Ectodermal cell (in vitro differentiated cells): Measurements from ENCODE around the gene MT1F.

ENCODE experiments used
- H3K27ac ChIP-seq: 2 replicates; pipeline ENCODE4 v1.7.0; 2013; ENCODE audit warnings: mild to moderate bottlenecking, low read depth, low read length; ENCODE audit not compliant: insufficient read depth, poor library complexity, severe bottlenecking
- H3K27me3 ChIP-seq: 2 replicates; pipeline ENCODE4 v1.7.0; 2013; ENCODE audit warnings: mild to moderate bottlenecking, low read length; ENCODE audit not compliant: insufficient read depth, control insufficient read depth, poor library complexity, severe bottlenecking
- H3K36me3 ChIP-seq: one replicate; pipeline ENCODE4 v1.7.0; 2013; ENCODE audit warnings: low read length; ENCODE audit not compliant: control insufficient read depth, insufficient read depth
- H3K4me1 ChIP-seq: one replicate; pipeline ENCODE4 v1.7.0; 2013; ENCODE audit warnings: low read length; ENCODE audit not compliant: control insufficient read depth, insufficient read depth
- H3K4me3 ChIP-seq: 2 replicates; pipeline ENCODE4 v1.7.0; 2013; ENCODE audit warnings: low read depth, low read length, control low read depth; ENCODE audit not compliant: insufficient read depth
- H3K9me3 ChIP-seq: 2 replicates; pipeline ENCODE4 v1.7.0; 2013; ENCODE audit warnings: mild to moderate bottlenecking, low read length, moderate library complexity; ENCODE audit not compliant: control insufficient read depth
- WGBS, 2 experiments: methylation state at CpG; one replicate each; pipeline ENCODE4 v1.1.7; 2013; ENCODE audit warnings: missing lambda C conversion rate in 2 of 2; 5-methylcytosine and 5-hydroxymethylcytosine counted together

Gene MT1F

GRCh38 chr16:56634715-56635440, 22.9 kb upstream of the MT1F start:
- WGBS, 2 experiments, result 3% methylated on average over 47 of the region's 47 CpGs
- H3K4me3 ChIP-seq, result no peak overlapping the region

GRCh38 chr16:56635441-56635967, 22.3 kb upstream of the MT1F start:
- Histone ChIP-seq H3K4me3 (no peak overlapping the region), H3K4me1 (no peaks in the 10 kb centered on the region), H3K36me3 (no peaks in the 10 kb centered on the region), H3K27me3 (peaks cover 100% of the 10 kb centered on the region), H3K9me3 (no peaks in the 10 kb centered on the region), H3K27ac (no peak overlapping the region)
- WGBS, 2 experiments, result 2 to 3% methylated on average over 40 of the region's 40 CpGs

More at GRCh38 chr16:56634715-56635440, 22.9 kb upstream of the MT1F start:
- Histone ChIP-seq H3K36me3 (no peaks in the 10 kb centered on the region), H3K4me1 (no peaks in the 10 kb centered on the region), H3K27ac (no peak overlapping the region), H3K9me3 (no peaks in the 10 kb centered on the region), H3K27me3 (peaks cover 100% of the 10 kb centered on the region)

GRCh38 chr16:56636616-56637413, 20.9 kb upstream of the MT1F start:
- Histone ChIP-seq H3K4me3 (no peak overlapping the region), H3K9me3 (no peaks in the 10 kb centered on the region), H3K27me3 (peaks cover 100% of the 10 kb centered on the region), H3K27ac (no peak overlapping the region), H3K36me3 (no peaks in the 10 kb centered on the region), H3K4me1 (no peaks in the 10 kb centered on the region)
- WGBS, 2 experiments, result 18% methylated on average over 9 of the region's 9 CpGs

- H3K27ac ChIP-seq, result no peak within 1 kb of the TSS
- H3K4me3 ChIP-seq, result peak within 1 kb of the TSS; percentile 23
- no peaks in the 10 kb centered on the region for H3K36me3 ChIP-seq
- WGBS, 2 experiments, result 2 to 3% methylated on average over 68 of the region's 68 CpGs
- no peaks in the 10 kb centered on the region for H3K9me3 ChIP-seq
- H3K27me3 ChIP-seq, result peaks cover 100% of the 10 kb centered on the region
- H3K4me1 ChIP-seq, result no peaks in the 10 kb centered on the region
Measured at GRCh38 chr16:56637814-56638750, 19.7 kb upstream of the MT1F start, which contains the start of gene MT1A. TSS of gene MT1A (plus strand) at chr16:56638666. CDS start at chr16:56638739, 73 bp downstream.

- H3K27me3 ChIP-seq, result peaks cover 100% of the 10 kb centered on the region
Measured at GRCh38 chr16:56639045-56639444, 18.7 kb upstream of the MT1F start.

GRCh38 chr16:56640076-56640475, 17.7 kb upstream of the MT1F start:
- 80 to 100% methylated on average over 1 of the region's 1 CpG for WGBS, 2 experiments

More at GRCh38 chr16:56639045-56639444, 18.7 kb upstream of the MT1F start:
- no peaks in the 10 kb centered on the region for H3K36me3 ChIP-seq
- 59 to 67% methylated on average over 1 of the region's 1 CpG for WGBS, 2 experiments
- no peaks in the 10 kb centered on the region for H3K9me3 ChIP-seq
- no peak overlapping the region for H3K4me3 ChIP-seq
- H3K4me1 ChIP-seq, result peaks cover 7% of the 10 kb centered on the region
- H3K27ac ChIP-seq, result no peak overlapping the region

GRCh38 chr16:56641166-56641565, 16.6 kb upstream of the MT1F start:
- Histone ChIP-seq H3K27ac (no peak overlapping the region), H3K36me3 (no peaks in the 10 kb centered on the region), H3K4me1 (peaks cover 7% of the 10 kb centered on the region), H3K4me3 (no peak overlapping the region), H3K9me3 (no peaks in the 10 kb centered on the region), H3K27me3 (peaks cover 100% of the 10 kb centered on the region)
- 84 to 85% methylated on average over 2 of the region's 2 CpGs for WGBS, 2 experiments

More at GRCh38 chr16:56640076-56640475, 17.7 kb upstream of the MT1F start:
- Histone ChIP-seq H3K4me3 (no peak overlapping the region), H3K4me1 (peaks cover 7% of the 10 kb centered on the region), H3K27me3 (peaks cover 100% of the 10 kb centered on the region), H3K9me3 (no peaks in the 10 kb centered on the region), H3K27ac (no peak overlapping the region), H3K36me3 (no peaks in the 10 kb centered on the region)

- no peaks in the 10 kb centered on the region for H3K9me3 ChIP-seq
- H3K4me1 ChIP-seq, result peaks cover 7% of the 10 kb centered on the region
- 5 to 6% methylated on average over 42 of the region's 42 CpGs for WGBS, 2 experiments
- no peaks in the 10 kb centered on the region for H3K36me3 ChIP-seq
- no peak overlapping the region for H3K4me3 ChIP-seq
- no peak overlapping the region for H3K27ac ChIP-seq
- H3K27me3 ChIP-seq, result peaks cover 100% of the 10 kb centered on the region
Measured at GRCh38 chr16:56643080-56643778, 14.5 kb upstream of the MT1F start.

GRCh38 chr16:56643833-56644232, 13.9 kb upstream of the MT1F start:
- 59 to 66% methylated on average over 5 of the region's 5 CpGs for WGBS, 2 experiments
- Histone ChIP-seq H3K27ac (no peak overlapping the region), H3K4me3 (no peak overlapping the region), H3K27me3 (peaks cover 100% of the 10 kb centered on the region), H3K4me1 (peaks cover 7% of the 10 kb centered on the region), H3K9me3 (no peaks in the 10 kb centered on the region), H3K36me3 (no peaks in the 10 kb centered on the region)
